Measurements from ENCODE around the gene TWIST1. TPM values are rescaled to one million over a fixed set of nuclear protein-coding genes. Genes with fewer than 3 reads are reported as not detected.

TWIST1 gene
- polyA plus RNA-seq, 1 of the 3 experiments (the other 2 are of a cell fraction) = 170 TPM

- no peaks in the 10 kb centered on the region for H3K9me3 ChIP-seq
- peak overlapping the region; percentile 15 to 100; a peak in 2 of 4 replicates for H3K27ac ChIP-seq (ENCODE audit: low read depth in 2 of 2, low read length in 1 of 2)
- H3K4me2 ChIP-seq = peak overlapping the region; percentile 94
- peaks cover 31% of the 10 kb centered on the region for H3F3A ChIP-seq (replicated peaks; ENCODE audit: insufficient read depth)
- CTCF ChIA-PET = interaction anchor here (0.7 to 10.2 kb wide), 20 partner anchors 11 to 767 kb away, joined by 3 to 92 read pairs (median 4); no protein-coding TSS in a partner anchor
- H3K4me3 ChIP-seq (ENCODE audit: low read depth in 2 of 2, low read length in 1 of 2) = peak overlapping the region; percentile 92 to 100
- DNase-seq = no peak
- WGBS (ENCODE audit: low lambda C conversion rate) = 62% methylated on average over 10 of the region's 10 CpGs
- H3K4me1 ChIP-seq (ENCODE audit: control insufficient read depth in 1 of 2, insufficient read depth in 2 of 2, low read depth in 1 of 2, low read length in 1 of 2) = peaks cover 7 to 34% of the 10 kb centered on the region in 2 experiments; a peak in 3 of 4 replicates
- TF ChIP-seq POLR2AphosphoS5 (IDR thresholded peaks at IDR 0.05; ENCODE audit: low read depth, low read length) (0 out of 2 replicates have a peak, but pooled peaks have one; percentile 6), REST (IDR thresholded peaks at IDR 0.05; ENCODE audit: low read depth, low read length) (0 out of 2 replicates have a peak, but pooled peaks have one; percentile 18), RCOR1 (IDR thresholded peaks at IDR 0.05; ENCODE audit: low read length) (no peak)
- POLR2A ChIA-PET = interaction anchor here (1.5 to 6.6 kb wide), 4 partner anchors 12 to 530 kb away, joined by 3 to 151 read pairs (median 23); no protein-coding TSS in a partner anchor
- peak overlapping the region; percentile 27; the same call in 1 of the 2 replicates for H2AFZ ChIP-seq (ENCODE audit: low read depth)
- peaks cover 51% of the 10 kb centered on the region for H3K79me2 ChIP-seq (ENCODE audit: insufficient read depth)
- peak overlapping the region; percentile 8; the same call in 1 of the 2 replicates for H3K9ac ChIP-seq
- no peaks in the 10 kb centered on the region for H3K9me2 ChIP-seq
- no peaks in the 10 kb centered on the region for H3K27me3 ChIP-seq (ENCODE audit: insufficient read depth)
- H4K20me1 ChIP-seq (ENCODE audit: insufficient read depth) = peaks cover 18% of the 10 kb centered on the region
- H3K36me3 ChIP-seq (replicated peaks in 1 of 2; ENCODE audit: control insufficient read depth in 1 of 2, insufficient read depth in 2 of 2, low read length in 1 of 2) = peaks cover 12 to 14% of the 10 kb centered on the region in 2 experiments
These were observed 2.5 kb upstream of the TWIST1 start for GRCh38 chr7:19119870-19120486.

GRCh38 chr7:19119372-19119771, 1.9 kb upstream of the TWIST1 start:
- 43% methylated on average over 8 of the region's 8 CpGs for WGBS (ENCODE audit: low lambda C conversion rate)
- POLR2A ChIA-PET = interaction anchor here (1.3 to 6.6 kb wide), 11 partner anchors 12 to 529 kb away, joined by 3 to 151 read pairs (median 17); no protein-coding TSS in a partner anchor
- H3K4me2 ChIP-seq = peak overlapping the region; percentile 94
- peaks cover 7 to 34% of the 10 kb centered on the region in 2 experiments; a peak in 3 of 4 replicates for H3K4me1 ChIP-seq (ENCODE audit: control insufficient read depth in 1 of 2, insufficient read depth in 2 of 2, low read depth in 1 of 2, low read length in 1 of 2)
- no peaks in the 10 kb centered on the region for H3K9me3 ChIP-seq
- H3K27me3 ChIP-seq (ENCODE audit: insufficient read depth) = no peaks in the 10 kb centered on the region
- peak overlapping the region; percentile 67 for H2AFZ ChIP-seq (ENCODE audit: low read depth)
- CTCF ChIA-PET = interaction anchor here (0.8 to 10.2 kb wide), 25 partner anchors 11 to 767 kb away, joined by 3 to 92 read pairs (median 4); no protein-coding TSS in a partner anchor
- peaks cover 57% of the 10 kb centered on the region for H3K79me2 ChIP-seq (ENCODE audit: insufficient read depth)
- peak overlapping the region; percentile 92 to 100 for H3K4me3 ChIP-seq (ENCODE audit: low read depth in 2 of 2, low read length in 1 of 2)
- H3K9ac ChIP-seq = peak overlapping the region; percentile 82; the same call in 1 of the 2 replicates
- peaks cover 24% of the 10 kb centered on the region for H4K20me1 ChIP-seq (ENCODE audit: insufficient read depth)
- TF ChIP-seq REST (IDR thresholded peaks at IDR 0.05; ENCODE audit: low read depth, low read length) (no peak), TAF1 (IDR thresholded peaks at IDR 0.05; ENCODE audit: borderline replicate concordance, low read depth, low read length) (no peak), MXI1 (IDR thresholded peaks at IDR 0.05; ENCODE audit: low read depth, low read length) (no peak; the same call in 1 of the 2 replicates), EZH2phosphoT487 (IDR thresholded peaks at IDR 0.05; ENCODE audit: borderline replicate concordance, low read depth) (no peak)
- peak overlapping the region; percentile 96 to 100 for H3K27ac ChIP-seq (ENCODE audit: low read depth in 2 of 2, low read length in 1 of 2)
- peaks cover 18 to 20% of the 10 kb centered on the region in 2 experiments for H3K36me3 ChIP-seq (replicated peaks in 1 of 2; ENCODE audit: control insufficient read depth in 1 of 2, insufficient read depth in 2 of 2, low read length in 1 of 2)
- no peaks in the 10 kb centered on the region for H3K9me2 ChIP-seq
- peaks cover 35% of the 10 kb centered on the region for H3F3A ChIP-seq (replicated peaks; ENCODE audit: insufficient read depth)
- DNase-seq = no peak

Measured in SK-N-SH (cell line).